HepG2 (cell line): Measurements from ENCODE around the gene AMN. TPM values are rescaled to one million over a fixed set of nuclear protein-coding genes. Genes with fewer than 3 reads are reported as not detected.

ENCODE experiments used
- ARNTL ChIP-seq: sonication (generic); formaldehyde crosslinking; IDR thresholded peaks from 2 replicates; pipeline ENCODE4 v1.4.0; 2020; ENCODE audit warnings: mild to moderate bottlenecking, missing genetic modification reagents
- BRD4 ChIP-seq: sonication (generic); formaldehyde crosslinking; IDR thresholded peaks from 2 replicates; pipeline ENCODE4 v1.4.0; 2020; ENCODE audit warnings: missing genetic modification reagents
- CAMTA2 ChIP-seq: sonication (generic); formaldehyde crosslinking; IDR thresholded peaks from 2 replicates; pipeline ENCODE4 v1.4.0; 2020; ENCODE audit warnings: mild to moderate bottlenecking, missing genetic modification reagents, borderline replicate concordance
- ETV5 ChIP-seq: IDR thresholded peaks from 2 replicates; pipeline ENCODE4 v1.6.1; 2018; ENCODE audit warnings: missing biosample characterization, missing genetic modification reagents, inconsistent platforms, borderline replicate concordance
- HNRNPH1 ChIP-seq: fragments of 200-400 bp; formaldehyde crosslinking; optimal IDR thresholded peaks from 2 replicates; pipeline ENCODE3; 2017; ENCODE audit warnings: mild to moderate bottlenecking, low read depth, low read length
- HOXA5 ChIP-seq: sonication (generic); formaldehyde crosslinking; IDR thresholded peaks from 2 replicates; pipeline ENCODE4 v1.4.0; 2020; ENCODE audit warnings: missing genetic modification reagents
- MAF1 ChIP-seq: sonication (generic); formaldehyde crosslinking; IDR thresholded peaks from 2 replicates; pipeline ENCODE4 v1.5.0; 2020; ENCODE audit warnings: missing genetic modification reagents, borderline replicate concordance
- MTA1 ChIP-seq: sonication (generic); formaldehyde crosslinking; IDR thresholded peaks from 2 replicates; pipeline ENCODE4 v1.4.0; 2020; ENCODE audit warnings: missing genetic modification reagents, mild to moderate bottlenecking, borderline replicate concordance
- RFXANK ChIP-seq: IDR thresholded peaks from 2 replicates; pipeline ENCODE4 v1.6.1; 2016
- SRF ChIP-seq: IDR thresholded peaks from 2 replicates; pipeline ENCODE4 v1.6.1; 2011; ENCODE audit warnings: mild to moderate bottlenecking, low read depth, low read length, moderate library complexity
- ZFP1 ChIP-seq: IDR thresholded peaks from 2 replicates; pipeline ENCODE4 v1.6.1; 2016
- ZFP62 ChIP-seq: sonication (generic); formaldehyde crosslinking; IDR thresholded peaks from 2 replicates; pipeline ENCODE4 v1.4.0; 2020; ENCODE audit warnings: missing genetic modification reagents
- ZNF430 ChIP-seq: sonication (generic); formaldehyde crosslinking; IDR thresholded peaks from 2 replicates; pipeline ENCODE4 v1.9.0; 2021; ENCODE audit warnings: mild to moderate bottlenecking, missing genetic modification reagents
- ZNF878 ChIP-seq: sonication (generic); formaldehyde crosslinking; IDR thresholded peaks from 2 replicates; pipeline ENCODE4 v1.8.1; 2023; ENCODE audit warnings: mild to moderate bottlenecking, missing genetic modification reagents, moderate library complexity
- polyA plus RNA-seq, 8 experiments: library from polyadenylated mRNA; depleted of rRNA in 3 of 8; stranded (reverse) in 7 of 8; unstranded in 1 of 8; fragments of >200 nt; fragmentation: Illumina TruSeq in 4 of 8; extraction: Trizol in 4 of 8; gene quantifications; 2 replicates each; pipeline versions ENCODE4 v1.2.1 to v1.2.3, GENCODE V29; 2011 to 2016; ENCODE audit warnings: low read depth in 4 of 8, missing spikeins in 1 of 8, mixed read lengths in 1 of 8; ENCODE audit not compliant: insufficient read depth in 1 of 8
- total RNA-seq, 5 experiments: library from RNA; depleted of rRNA; stranded (reverse); fragments of >200 nt; fragmentation: Illumina TruSeq; extraction: Trizol; gene quantifications; 2 replicates each; pipeline ENCODE4 v1.2.3, GENCODE V29; 2016; ENCODE audit warnings: low read depth in 1 of 5
- TF ChIP-seq, protein P1 (sequence below): sonication (generic); formaldehyde crosslinking; IDR thresholded peaks from 2 replicates; pipeline ENCODE4 v1.4.0; 2020; ENCODE audit warnings: mild to moderate bottlenecking, missing genetic modification reagents, borderline replicate concordance
- TF ChIP-seq, protein P2 (sequence below): sonication (generic); formaldehyde crosslinking; IDR thresholded peaks from 2 replicates; pipeline ENCODE4 v1.8.1; 2023; ENCODE audit warnings: mild to moderate bottlenecking, missing genetic modification reagents, borderline replicate concordance
- TF ChIP-seq, protein P3 (sequence below): sonication (generic); formaldehyde crosslinking; IDR thresholded peaks from 2 replicates; pipeline ENCODE4 v1.5.1; 2020; ENCODE audit warnings: missing genetic modification reagents, mild to moderate bottlenecking, borderline replicate concordance
- TF ChIP-seq, protein P4 (sequence below): IDR thresholded peaks from 2 replicates; pipeline ENCODE4 v1.6.1; 2016; ENCODE audit warnings: low read depth, missing genetic modification reagents, missing compliant biosample characterization

AMN gene
- total and polyA plus RNA-seq, 2 of the 13 experiments (the other 11 are each of a cell fraction or from before 2014, with no cell fraction given), result 9.8 to 33.1 TPM

DNA sequence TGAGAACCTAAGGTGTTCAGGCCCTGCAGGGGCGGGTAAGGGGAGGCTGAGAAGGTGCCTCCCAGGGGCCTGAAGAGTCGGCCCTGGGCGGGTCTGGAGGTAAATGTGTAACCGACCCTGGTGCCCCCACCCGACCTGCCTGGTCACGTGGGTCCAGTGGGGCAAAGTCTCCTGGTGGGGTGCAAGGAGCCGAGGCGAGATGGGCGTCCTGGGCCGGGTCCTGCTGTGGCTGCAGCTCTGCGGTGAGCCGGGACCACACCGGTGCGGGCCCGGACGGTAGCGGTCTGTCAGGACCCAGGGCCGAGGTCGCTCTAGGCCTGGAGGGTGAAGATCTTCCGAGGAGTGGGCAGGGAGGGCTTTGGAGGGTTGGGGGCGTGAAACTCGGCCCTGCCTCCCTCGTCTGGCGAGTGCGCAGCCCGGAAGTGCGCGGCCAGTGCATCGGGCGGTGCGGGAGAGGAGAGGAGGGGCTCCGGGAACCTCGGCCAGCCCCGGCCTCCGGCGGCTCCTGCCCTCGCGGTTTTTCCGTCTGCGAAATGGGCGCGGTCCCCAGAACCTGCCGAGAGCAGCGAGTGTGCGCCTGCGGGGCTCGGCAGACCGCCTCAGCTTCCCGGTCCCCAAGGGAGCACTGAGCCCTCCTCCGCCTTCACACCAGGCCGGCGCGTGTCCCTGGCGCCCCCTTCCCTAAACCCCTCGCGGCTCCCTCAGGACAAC is at the start of gene AMN (continued):
- TF ChIP-seq MAF1 (CRISPR knock-in tag) (peak; percentile 72; the same call in 1 of the 2 replicates), SRF (no peak), ZFP62 (CRISPR knock-in tag) (no peak), HOXA5 (CRISPR knock-in tag) (peak; percentile 68; the same call in 1 of the 2 replicates), ZFP1 (CRISPR knock-in tag) (peak; percentile 86), ETV5 (peak; percentile 79), ZNF430 (CRISPR knock-in tag) (peak; percentile 85), CAMTA2 (CRISPR knock-in tag) (no peak), ARNTL (CRISPR knock-in tag) (peak; percentile 93), HNRNPH1 (peak; percentile 88), BRD4 (CRISPR knock-in tag) (peak; percentile 82), MTA1 (0 out of 2 replicates have a peak, but pooled peaks have one; percentile 54), RFXANK (CRISPR knock-in tag) (0 out of 2 replicates have a peak, but pooled peaks have one; percentile 56), ZNF878 (CRISPR knock-in tag) (no peak)
- TF ChIP-seq, protein P1, sequence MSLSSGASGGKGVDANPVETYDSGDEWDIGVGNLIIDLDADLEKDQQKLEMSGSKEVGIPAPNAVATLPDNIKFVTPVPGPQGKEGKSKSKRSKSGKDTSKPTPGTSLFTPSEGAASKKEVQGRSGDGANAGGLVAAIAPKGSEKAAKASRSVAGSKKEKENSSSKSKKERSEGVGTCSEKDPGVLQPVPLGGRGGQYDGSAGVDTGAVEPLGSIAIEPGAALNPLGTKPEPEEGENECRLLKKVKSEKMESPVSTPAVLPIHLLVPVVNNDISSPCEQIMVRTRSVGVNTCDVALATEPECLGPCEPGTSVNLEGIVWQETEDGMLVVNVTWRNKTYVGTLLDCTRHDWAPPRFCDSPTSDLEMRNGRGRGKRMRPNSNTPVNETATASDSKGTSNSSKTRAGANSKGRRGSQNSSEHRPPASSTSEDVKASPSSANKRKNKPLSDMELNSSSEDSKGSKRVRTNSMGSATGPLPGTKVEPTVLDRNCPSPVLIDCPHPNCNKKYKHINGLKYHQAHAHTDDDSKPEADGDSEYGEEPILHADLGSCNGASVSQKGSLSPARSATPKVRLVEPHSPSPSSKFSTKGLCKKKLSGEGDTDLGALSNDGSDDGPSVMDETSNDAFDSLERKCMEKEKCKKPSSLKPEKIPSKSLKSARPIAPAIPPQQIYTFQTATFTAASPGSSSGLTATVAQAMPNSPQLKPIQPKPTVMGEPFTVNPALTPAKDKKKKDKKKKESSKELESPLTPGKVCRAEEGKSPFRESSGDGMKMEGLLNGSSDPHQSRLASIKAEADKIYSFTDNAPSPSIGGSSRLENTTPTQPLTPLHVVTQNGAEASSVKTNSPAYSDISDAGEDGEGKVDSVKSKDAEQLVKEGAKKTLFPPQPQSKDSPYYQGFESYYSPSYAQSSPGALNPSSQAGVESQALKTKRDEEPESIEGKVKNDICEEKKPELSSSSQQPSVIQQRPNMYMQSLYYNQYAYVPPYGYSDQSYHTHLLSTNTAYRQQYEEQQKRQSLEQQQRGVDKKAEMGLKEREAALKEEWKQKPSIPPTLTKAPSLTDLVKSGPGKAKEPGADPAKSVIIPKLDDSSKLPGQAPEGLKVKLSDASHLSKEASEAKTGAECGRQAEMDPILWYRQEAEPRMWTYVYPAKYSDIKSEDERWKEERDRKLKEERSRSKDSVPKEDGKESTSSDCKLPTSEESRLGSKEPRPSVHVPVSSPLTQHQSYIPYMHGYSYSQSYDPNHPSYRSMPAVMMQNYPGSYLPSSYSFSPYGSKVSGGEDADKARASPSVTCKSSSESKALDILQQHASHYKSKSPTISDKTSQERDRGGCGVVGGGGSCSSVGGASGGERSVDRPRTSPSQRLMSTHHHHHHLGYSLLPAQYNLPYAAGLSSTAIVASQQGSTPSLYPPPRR, result peak; percentile 52; the same call in 1 of the 2 replicates
- TF ChIP-seq, protein P2, sequence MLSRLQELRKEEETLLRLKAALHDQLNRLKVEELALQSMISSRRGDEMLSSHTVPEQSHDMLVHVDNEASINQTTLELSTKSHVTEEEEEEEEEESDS, result no peak
- TF ChIP-seq, protein P3, sequence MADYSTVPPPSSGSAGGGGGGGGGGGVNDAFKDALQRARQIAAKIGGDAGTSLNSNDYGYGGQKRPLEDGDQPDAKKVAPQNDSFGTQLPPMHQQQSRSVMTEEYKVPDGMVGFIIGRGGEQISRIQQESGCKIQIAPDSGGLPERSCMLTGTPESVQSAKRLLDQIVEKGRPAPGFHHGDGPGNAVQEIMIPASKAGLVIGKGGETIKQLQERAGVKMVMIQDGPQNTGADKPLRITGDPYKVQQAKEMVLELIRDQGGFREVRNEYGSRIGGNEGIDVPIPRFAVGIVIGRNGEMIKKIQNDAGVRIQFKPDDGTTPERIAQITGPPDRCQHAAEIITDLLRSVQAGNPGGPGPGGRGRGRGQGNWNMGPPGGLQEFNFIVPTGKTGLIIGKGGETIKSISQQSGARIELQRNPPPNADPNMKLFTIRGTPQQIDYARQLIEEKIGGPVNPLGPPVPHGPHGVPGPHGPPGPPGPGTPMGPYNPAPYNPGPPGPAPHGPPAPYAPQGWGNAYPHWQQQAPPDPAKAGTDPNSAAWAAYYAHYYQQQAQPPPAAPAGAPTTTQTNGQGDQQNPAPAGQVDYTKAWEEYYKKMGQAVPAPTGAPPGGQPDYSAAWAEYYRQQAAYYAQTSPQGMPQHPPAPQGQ (CRISPR knock-in tag), result no peak
- TF ChIP-seq, protein P4, sequence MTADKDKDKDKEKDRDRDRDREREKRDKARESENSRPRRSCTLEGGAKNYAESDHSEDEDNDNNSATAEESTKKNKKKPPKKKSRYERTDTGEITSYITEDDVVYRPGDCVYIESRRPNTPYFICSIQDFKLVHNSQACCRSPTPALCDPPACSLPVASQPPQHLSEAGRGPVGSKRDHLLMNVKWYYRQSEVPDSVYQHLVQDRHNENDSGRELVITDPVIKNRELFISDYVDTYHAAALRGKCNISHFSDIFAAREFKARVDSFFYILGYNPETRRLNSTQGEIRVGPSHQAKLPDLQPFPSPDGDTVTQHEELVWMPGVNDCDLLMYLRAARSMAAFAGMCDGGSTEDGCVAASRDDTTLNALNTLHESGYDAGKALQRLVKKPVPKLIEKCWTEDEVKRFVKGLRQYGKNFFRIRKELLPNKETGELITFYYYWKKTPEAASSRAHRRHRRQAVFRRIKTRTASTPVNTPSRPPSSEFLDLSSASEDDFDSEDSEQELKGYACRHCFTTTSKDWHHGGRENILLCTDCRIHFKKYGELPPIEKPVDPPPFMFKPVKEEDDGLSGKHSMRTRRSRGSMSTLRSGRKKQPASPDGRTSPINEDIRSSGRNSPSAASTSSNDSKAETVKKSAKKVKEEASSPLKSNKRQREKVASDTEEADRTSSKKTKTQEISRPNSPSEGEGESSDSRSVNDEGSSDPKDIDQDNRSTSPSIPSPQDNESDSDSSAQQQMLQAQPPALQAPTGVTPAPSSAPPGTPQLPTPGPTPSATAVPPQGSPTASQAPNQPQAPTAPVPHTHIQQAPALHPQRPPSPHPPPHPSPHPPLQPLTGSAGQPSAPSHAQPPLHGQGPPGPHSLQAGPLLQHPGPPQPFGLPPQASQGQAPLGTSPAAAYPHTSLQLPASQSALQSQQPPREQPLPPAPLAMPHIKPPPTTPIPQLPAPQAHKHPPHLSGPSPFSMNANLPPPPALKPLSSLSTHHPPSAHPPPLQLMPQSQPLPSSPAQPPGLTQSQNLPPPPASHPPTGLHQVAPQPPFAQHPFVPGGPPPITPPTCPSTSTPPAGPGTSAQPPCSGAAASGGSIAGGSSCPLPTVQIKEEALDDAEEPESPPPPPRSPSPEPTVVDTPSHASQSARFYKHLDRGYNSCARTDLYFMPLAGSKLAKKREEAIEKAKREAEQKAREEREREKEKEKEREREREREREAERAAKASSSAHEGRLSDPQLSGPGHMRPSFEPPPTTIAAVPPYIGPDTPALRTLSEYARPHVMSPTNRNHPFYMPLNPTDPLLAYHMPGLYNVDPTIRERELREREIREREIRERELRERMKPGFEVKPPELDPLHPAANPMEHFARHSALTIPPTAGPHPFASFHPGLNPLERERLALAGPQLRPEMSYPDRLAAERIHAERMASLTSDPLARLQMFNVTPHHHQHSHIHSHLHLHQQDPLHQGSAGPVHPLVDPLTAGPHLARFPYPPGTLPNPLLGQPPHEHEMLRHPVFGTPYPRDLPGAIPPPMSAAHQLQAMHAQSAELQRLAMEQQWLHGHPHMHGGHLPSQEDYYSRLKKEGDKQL, result no peak
